HG03025 (cell line): Measurements from ENCODE around the gene CD6.

Source experiments
- ATAC-seq: cut with Tn5 transposase; IDR thresholded peaks from one replicate; pipeline ENCODE4 v1.9.1; 2021; ENCODE audit warnings: mild to moderate bottlenecking, moderate library complexity; ENCODE audit not compliant: unreplicated experiment, low FRiP score

Gene CD6

DNA sequence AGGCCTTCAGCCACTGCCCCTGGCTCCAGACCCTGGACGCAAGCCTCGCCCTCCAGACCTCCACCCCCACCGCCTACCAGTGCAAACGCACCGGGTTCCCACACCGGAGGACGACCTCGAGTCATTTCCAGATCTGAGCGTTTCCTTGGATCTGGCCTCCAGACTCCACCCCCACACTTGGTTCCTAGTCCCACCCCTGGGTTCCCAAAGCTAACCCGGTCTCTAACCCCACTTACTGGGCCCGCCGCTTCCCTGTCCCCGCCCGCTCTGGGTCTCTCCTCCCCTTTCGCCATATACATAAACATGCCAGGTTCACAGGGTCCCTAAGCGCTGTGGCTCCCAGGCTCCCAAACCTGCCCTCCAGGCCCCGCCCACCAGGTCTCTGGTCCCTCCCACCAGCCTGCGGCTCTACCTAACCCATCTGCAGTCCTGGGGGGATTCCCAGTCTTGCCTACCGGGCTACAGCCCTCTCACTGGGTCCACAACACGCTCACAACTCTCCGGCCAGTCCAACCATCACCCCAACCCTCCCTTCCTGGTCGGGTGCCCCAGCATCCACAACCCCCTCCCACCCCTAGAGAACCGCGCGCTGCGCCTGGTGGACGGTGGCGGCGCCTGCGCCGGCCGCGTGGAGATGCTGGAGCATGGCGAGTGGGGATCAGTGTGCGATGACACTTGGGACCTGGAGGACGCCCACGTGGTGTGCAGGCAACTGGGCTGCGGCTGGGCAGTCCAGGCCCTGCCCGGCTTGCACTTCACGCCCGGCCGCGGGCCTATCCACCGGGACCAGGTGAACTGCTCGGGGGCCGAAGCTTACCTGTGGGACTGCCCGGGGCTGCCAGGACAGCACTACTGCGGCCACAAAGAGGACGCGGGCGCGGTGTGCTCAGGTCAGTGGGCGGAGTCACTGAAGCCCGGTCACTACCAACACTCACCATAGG, 36.7 kb downstream of the CD6 start:
- ATAC-seq: no peak

DNA sequence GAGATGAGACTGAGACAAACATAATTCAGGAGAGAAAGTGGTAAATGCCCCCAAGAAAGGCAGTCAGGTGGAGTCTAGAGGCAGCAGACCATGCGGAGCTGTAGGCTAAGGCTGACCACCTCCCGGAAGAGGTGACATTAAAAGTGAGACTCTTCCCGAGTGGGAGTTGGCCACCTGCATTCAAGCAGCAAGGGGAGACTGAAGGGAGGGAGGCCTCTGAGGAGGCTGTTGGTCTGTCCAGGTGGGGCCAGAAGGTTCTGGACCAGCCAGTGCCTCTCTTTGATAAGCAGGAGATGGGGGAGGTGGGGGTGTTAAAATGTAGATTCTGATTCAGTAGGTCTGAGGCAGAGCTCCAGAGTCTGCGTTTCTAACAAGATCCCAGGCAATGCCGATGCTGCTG, 37.5 kb downstream of the CD6 start:
- ATAC-seq: no peak

DNA sequence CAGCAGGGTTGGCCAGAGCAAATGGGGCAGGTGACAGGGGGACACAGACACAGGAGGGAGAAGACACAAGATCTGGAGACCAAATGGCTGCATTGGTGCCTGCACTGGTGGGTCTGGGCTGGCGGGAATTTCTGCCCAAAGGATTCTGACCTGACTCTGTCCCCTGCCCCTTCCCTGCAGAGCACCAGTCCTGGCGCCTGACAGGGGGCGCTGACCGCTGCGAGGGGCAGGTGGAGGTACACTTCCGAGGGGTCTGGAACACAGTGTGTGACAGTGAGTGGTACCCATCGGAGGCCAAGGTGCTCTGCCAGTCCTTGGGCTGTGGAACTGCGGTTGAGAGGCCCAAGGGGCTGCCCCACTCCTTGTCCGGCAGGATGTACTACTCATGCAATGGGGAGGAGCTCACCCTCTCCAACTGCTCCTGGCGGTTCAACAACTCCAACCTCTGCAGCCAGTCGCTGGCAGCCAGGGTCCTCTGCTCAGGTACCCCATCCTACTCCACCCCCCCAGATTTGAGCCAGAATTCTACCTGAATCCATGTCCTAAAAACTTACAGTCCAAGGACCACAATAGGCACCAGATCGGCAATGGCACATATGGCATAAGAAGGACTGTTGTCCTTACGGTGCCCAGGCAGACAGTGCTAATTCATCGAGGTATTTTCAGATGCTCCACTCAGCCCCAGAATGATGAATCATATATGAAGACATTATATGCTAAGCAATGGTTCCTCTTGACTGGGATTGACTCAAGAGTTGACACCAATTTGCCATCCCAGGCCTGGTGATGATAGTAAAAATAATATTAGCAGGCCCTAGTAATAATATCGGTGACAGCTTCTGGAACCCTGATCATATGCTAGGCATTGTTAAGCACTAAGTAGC, 38.2 kb downstream of the CD6 start:
- no peak for ATAC-seq

DNA sequence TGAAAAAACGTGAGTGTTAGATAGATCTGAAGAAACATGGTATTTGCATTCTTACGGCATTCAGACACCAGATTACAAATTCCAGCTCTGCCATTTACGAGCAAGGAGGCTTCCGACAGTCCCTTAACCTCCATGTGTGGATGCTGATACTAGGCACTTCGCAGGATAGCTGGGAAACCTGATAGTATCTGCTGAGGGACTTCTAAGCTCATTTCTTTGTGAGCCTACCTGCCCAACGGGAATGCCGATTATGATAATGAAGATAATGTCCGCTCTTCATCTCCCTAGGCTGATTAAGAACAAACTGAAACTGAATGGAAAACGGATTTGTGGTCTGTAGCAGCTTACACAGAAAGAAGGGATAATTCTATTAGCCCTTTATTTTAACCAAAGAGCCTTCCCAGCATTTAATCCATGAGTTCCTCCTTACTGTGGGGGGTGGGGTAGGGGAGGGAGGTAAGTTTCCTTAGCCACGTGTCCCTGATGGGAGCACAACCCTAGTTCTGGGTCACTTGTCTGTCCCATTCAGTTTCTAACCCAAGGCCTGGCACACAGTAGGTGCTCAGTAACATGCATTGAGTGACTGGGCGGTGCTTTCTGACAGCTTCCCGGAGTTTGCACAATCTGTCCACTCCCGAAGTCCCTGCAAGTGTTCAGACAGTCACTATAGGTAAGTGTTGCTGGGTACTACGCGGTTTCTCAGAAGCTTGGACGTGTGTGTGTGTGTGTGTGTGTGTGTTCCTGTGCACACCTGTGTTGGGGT, 39.2 kb downstream of the CD6 start:
- no peak for ATAC-seq

DNA sequence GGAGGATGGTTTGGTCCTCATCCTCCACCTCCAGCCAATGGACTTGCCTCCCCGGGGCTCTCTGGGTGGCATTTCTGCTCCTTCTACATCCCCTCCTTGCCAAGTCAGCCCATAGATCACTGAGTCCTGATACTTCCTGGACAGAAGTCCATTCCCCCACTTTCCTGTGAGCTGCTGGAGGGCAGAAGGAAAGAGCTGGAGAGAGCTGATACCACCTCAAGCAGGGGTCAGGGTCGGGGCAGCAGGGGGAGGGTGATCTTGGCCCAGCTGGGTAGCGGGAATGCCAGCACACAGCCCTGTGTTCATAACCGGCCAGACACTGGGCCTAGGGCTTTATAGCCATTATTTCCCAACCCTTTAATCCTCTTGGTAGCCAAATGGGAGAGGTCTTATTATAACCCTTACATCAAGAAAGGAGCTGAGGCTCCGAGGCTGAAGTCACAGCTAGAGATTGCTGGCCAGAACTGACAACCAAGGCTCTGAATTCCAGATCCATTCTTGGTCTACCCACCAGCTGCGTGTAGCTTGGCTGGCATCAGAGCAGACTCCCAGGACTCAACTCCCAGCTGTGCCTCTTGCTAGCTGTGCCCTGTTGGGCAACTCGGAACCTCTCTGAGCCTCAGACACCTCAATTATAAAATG, 39.9 kb downstream of the CD6 start:
- ATAC-seq: no peak

DNA sequence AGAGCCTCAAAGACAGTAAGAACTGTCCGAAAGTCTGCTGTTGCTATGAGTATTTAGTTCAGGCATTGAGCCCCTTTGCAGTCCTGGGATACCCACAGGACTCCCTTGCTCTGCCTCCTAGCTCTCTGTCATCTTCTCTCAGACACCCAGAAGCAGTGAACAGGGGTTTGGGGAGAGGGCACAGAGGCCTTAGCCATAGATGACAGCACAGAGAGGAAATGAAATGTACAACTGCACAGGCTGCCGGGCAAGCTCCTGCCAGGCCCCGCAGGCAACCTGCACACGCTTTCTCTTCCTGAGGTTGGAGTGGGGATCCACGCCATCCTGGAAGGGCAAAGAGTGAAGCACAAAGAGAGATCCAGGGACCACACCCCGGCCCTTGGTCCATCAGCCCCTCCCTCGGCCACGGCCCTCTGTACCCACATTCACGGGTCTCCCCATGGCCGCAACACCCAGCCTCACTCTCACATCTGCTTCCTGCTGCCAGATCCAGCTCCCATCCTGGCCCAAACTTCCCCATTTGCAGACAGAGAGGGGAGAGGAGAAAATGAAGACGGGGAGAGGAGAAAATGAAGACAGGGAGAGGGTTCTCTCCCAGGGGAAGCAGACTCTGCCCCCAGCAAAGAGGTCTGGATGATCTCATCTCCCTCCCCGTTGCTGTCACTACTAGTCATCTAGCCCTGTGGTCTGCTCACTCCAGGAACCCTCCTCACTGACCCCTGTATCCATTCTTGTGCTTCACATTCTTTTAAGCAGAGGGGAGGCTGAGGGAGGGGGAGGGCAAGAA, 40.7 kb downstream of the CD6 start:
- no peak for ATAC-seq

DNA sequence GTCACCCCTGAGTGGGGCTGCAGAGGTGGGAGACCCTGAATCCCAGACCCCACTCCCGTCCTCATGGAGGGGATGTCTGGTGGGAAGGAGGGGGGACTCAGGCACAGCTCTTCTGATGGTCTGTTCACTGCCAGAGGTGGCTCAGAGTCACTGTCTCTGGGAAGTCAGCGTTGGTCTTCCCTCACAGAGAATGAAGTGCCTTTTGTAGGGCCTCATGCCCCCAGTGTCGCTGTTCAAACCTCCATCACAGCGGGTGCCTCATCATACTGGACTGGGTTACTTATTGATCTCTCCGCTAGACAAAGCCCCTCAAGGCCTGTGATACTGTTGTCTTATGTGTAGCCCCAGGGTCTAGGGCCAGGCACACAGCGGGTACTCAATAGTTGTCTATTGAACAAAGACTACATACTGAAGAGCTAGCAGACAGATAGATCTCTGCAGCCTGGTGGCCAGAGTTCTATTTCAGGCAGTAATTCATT, 41.3 kb downstream of the CD6 start:
- no peak for ATAC-seq

DNA sequence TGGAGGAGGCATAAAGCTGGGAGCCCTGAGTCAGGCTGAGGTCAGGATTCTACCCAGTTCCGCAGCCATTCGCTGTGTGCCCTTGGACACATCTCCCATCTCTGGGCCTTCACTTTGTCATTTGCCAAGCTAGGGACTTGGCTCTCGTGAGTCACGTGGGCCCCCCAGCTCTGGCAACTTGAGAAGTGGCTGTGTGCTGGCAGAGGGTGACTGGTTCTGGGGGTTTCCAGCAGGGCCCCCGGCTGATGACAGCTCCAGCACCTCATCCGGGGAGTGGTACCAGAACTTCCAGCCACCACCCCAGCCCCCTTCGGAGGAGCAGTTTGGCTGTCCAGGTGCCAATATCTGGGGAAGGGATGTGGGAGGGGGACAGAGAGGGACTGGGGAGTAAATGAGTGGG, 46.6 kb downstream of the CD6 start:
- ATAC-seq: no peak

DNA sequence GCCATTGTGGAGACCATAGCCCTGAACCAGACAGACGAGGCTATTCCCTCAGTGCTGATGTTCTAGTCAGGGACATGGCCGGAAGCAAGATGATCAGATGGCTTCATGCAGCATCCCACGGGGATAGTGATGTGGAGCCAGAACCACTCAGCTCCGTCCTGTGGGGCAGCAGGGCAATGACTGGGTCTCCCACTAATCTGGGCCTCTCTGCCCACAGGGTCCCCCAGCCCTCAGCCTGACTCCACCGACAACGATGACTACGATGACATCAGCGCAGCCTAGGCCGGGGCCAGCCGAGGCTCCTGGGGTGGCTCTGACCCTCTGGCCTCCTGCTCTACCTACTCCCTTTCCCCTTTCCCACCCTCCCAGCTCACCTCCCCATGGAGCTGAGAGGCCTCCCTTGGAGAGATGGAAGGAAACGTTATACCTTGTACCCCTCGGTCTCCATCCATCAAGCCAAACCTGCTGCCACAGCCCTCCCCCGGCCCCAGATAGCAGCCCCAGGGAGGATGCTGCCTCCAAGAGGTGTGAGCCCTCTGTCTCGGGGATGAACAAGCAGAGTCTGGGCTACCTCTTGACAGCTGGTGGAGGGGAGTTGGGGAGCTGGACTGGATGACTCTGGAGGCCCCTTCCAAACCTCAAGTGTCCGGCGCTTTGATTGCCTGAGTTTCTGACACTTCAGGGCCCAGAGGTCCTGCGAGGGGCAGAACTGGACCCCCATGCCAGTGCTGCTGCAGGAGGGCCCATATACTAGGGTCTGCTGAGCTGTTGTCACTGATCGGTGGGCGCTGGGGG, 47.8 kb downstream of the CD6 start:
- ATAC-seq: no peak

DNA sequence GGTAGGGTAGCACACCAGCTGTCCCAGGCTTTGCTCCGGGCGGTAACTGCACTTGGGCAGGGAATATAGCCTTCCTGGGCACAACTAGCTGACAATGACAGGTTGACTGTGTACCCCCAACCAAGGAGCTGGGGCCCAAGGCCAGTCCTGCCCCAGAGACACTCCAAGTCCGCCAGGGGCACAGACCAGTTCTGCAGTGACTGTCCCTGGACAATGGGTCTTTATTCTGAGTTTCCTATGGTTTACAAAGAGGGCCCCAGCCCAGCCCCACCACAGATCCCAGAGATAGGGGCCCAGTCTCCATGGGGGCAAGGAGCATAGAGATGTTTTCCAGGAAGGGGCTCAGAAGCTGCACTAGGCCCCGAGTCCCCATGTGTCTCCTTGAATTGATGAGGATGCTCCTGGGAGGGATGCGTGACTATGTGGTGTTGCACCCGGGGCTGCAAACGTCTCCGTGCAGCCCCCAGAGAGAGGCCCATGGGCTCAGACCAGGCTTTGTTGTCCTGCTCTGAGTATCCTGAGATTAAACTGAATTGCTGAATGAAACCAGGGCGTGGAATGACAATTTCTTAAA, 48.4 kb downstream of the CD6 start:
- ATAC-seq: no peak

DNA sequence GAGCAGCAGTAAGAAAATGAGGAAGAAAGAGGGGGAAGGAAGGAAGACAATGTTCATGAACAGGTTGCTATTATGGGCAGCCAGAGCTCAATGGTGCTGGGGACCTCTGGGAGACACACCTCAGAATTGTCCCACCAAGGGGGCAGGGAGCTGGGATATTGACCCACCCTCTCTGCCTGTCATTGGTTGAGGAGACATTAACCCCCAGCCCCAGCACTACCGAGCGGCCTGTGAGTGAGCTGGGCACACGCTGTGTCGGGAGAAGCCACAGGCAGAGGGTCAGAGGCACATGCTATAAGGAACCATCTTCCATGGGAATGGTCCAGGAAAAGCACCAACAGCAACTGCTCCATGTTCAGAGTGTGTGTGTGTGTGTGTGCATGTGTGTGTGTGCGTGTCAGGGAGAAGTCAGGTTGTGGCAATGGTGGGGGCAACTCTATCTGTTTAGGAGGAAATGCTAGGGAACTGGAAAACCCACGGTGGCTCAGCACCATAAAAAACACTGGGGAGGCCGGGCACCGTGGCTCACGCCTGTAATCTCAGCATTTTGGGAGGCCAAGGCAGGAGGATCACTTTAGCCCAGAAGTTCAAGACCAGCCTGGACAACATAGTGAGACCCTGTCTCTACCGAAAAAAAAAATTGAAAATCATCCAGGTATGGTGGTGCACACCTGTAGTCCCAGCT, 49.2 kb downstream of the CD6 start:
- no peak for ATAC-seq

DNA sequence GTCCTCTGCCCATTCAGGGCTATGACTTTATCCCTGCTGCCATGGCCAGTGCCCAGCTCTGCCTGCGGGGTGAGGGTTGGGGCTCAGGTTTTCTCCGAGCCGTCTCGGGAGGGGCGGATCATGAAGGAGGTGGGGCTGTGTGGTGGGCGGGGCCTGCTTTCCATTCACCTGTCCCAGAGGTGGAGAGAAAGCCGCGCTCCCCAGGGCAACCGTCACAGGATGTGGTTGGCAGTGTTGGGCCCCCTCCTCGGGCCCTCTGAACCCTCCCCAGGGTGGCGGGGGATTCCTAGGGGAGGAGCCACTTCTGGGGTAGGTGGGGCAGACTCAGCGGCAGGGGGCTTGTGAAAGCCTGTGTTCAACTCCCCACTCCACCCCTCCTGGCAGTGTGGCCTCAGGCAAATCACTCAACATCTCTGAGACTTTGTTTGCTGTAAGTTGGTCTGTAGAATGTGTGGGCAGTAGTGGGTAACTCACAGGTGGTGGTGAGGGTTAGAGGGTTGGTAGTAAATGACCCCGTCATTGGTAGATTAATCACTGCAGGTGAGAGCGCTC, 50.3 kb downstream of the CD6 start:
- ATAC-seq: no peak

DNA sequence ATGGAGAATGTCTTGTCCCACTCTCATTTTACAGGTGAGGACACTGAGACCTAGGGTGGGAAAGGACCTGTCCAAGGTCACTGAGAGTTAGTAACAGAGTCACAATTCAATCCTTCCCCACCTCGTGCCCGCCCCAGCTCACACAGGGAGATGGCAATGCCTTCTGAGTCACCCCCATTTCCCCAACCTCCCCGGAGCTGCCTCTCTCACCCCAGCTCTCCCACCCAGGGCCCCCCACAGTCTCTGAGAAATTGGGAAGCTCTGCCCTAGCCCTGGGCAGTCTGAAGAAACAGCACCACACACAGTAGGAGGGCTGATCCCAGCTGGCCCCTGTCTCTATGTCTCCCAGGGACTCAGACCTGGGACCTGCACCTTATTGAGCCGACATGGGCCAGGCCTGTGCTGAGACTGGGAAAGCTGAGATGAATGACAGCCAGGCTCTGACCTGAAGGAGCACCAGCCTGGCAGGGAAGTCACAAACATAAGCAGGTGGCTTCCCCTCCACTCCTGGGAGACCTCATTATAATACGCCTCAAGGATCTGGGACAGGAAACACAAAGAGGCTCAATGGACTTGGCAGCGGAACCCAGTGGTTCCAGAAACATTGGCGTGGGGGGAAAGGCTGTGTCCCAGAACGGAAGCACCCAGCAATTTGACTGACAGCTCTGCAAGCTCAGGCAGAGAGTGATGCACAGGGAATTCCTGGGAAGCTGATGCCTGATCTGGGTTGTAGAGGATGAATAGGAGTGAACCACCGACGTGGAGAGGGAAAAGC, 51.0 kb downstream of the CD6 start:
- ATAC-seq: no peak

DNA sequence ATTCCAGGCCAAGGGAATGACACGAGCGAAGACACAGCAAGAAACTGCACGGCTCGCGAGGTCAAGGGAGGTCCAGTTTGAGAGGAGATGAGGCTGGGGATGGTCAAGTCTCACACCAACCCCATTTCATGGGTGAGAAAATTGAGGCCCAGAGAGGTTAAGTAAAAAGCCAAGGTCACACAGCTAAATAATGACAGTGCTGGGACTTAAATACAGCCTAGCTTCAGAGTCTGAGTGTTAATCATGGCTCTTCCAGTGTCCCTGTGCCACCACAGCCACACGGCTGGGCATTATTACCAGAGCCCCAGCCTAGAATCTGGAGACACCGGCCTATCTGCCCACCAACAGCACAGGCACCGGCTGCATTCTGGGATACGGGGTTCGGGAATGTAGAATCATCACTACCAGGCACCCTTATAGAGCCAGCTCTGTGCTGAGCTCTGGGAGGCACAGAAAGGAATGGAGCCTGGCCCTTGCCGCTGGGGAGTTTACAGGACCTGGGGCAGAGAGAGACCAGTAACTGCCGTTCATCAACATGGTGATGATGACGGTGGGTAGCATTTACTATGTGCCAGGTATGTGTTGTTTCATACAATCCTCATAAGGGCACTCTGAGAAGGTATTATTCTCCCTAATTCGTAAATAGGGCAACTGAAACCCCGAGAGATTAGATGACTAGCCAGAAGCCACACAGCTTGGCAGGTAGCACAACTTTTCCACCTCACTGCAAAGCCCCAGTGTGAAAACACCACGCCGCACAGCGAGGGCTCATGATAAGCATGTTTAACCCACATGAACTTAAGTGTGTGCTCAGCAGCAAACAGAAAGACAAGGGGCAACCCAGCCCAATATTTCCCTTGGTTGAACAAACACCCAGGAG, 51.8 kb downstream of the CD6 start:
- ATAC-seq: no peak

DNA sequence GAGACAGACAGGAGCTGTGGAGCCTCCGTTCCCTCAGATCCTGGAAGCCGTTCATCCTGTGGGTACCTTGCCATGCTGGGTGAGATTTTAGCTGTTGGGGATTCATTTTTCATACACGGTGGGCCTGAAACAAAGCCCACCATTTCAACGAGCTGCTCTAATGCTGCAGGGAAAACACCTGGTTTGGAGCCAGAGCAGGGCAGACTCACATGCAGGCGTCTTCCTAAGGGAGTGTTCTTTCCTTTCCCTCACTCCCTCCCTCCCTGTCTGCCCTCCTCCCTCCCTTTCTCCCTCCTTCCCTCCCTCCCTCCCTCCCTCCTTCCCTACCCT, 52.5 kb downstream of the CD6 start:
- ATAC-seq: no peak
